HG02981 (cell line): ENCODE data around the gene IGDCC3.
A peak's percentile ranks its signal among the peaks of the same experiment; 100 is the strongest.

Experiments
- ATAC-seq: cut with Tn5 transposase; IDR thresholded peaks from one replicate; pipeline ENCODE4 v1.9.1; 2021; ENCODE audit warnings: mild to moderate bottlenecking, moderate library complexity; ENCODE audit not compliant: unreplicated experiment

Gene IGDCC3

DNA sequence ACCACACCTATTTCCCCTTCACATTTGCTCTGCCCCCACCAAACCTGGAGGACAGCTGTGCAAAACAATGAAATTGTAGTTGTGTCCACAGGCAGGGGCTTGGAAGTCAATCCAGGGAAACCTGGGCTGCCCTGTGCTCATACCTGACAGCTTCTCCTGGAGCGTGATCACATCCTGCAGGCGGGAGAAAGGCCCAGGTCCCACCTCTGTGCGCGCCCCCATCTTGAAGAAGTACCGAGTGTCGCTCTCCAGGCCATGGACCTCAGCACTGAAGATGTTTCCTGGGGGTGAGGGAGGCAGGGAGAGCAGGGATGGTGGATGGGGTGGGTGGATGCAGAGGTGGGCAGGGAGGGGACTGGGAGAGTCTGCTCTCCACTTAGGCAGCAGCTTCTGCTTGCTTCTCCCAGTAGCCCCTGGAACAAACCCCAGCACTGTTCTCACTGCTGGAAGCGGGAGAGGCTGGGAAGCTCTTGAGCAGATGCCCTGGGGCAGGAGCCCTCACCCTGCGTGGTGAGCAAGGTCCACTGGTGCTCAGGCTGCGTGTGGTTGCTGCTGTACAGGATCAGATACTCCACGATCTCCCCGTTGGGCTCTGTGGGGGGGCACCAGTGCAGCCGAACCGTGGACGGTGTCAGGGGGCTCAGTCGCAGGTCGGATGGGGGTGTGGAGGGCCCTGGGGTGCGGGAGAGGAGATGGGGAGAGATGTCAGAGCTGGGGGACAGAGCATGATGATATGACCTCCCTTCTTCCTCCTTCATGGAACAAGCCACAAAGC, 10.7 kb upstream of the IGDCC3 start:
- ATAC-seq = no peak

DNA sequence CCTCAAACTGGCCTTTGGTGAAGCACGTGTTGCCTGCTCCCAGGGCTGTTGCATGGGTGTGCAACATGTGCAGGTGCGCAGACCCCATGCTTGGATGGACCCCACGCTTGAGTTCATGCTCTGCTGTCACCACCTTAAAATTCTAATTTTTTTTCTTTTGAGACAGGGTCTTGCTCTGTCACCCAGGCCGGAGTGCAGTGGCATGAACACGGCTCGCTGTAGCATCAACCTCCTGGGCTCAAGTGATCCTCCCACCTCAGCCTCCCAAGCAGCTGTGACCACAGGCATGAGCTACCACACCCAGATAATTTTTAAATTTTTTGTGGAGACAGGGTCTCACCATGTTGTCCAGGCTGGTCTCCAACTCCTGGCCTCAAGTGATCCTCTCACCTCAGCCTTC, 9.1 kb upstream of the IGDCC3 start:
- no peak for ATAC-seq

DNA sequence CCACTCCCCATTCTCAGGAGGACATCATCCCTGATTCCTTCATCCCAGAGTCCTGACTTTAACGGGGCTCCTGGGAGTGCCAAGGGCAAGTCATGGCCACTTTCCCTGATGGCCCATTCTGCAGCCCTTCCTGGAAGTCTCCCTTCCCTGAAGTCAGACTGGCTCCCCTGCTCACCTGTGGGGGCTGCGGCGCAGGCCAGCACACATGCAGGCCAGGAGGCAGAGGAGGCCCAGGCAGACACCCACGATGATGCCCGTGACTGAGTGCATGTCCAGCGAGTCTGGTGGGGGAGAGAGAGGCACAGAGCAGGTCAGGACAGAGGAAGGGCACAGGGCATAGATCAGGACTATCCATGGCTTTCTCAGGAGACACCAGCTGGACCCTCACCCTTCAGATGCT, 8.6 kb upstream of the IGDCC3 start:
- no peak for ATAC-seq

DNA sequence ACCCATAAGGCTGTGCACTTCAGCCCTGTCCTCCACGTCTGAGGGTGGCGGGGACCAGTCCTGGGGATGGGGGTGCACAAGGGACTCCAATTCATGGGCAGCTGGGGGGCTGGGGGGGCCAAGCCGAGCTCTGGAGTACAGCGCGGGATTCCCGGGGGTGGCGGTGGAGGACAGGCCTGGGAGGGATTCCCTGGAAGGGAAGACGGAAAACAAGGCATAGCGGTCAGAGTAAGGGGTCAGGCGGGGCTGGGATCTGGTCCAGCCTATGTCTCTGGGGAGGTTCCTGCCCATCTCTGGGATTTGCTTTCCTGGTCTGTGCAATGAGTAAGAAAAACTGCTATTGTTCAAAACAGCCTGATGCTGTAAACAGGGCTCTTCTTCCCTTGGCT, 8.1 kb upstream of the IGDCC3 start:
- no peak for ATAC-seq

DNA sequence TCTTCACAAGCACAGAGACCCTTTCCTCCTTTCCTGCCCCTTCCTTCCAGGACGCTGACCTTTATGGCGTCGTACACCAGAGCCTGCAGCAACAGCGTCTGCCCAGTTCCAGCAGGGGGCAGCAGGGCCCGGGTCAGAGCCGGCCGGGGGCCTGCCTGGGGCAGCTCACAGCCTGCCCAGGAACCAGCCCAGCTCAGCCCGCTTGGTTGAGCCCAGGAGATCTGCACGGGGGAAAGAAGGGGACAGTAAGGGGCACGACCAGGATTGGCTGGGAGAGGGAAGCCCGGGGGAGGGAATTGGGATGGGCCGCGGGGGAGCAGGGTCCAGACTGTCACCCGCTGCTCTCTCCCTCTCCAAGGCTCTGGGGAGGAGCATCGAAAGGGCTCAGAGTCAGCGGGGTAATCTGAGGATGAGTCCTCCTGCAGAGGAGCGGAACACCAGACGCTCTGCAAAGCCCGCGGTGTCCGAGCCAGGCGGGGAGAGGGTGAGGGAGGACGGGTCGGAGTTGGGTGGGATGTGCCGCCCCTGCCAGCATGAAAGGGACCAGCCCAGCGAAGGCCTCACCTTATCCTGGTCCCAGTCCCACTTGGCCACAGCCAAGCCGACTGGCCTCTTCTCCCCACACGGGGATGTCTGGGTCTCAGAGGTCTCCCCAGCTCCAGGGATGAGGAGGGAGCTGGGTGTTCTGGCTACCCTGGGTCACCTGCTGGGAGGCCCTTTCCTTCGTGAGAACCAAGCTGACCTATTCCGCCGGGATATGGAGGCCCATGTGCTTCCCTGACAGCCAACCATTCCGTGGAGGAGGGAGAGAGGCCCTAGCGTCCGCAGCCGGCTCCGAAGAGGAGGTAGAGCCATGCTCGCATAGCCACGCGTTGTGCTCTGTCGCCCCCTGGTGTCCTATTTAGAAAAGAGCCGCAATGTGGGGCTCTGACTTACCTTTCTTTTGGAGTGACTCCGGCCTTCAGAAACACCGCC, 7.4 kb upstream of the IGDCC3 start:
- ATAC-seq = peak; percentile 63

DNA sequence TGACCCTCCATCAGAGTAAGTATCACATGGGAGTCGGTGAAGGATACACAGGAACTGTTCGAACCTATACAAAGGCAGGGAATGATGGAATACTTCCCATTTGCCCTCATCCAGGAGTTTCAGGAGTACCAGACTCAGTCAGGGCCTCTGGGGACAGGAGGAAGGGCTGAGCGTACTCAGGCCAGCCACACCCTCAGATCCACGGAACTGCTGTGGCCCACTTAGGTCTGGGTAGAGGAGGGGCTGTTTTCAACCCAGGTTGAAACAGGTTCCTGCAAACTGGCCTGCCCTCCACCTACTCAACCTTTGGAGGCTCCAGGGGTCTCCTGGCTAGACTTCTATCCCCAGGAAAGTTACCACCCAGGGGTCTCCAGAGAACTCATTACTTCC, 6.7 kb upstream of the IGDCC3 start:
- ATAC-seq = no peak

DNA sequence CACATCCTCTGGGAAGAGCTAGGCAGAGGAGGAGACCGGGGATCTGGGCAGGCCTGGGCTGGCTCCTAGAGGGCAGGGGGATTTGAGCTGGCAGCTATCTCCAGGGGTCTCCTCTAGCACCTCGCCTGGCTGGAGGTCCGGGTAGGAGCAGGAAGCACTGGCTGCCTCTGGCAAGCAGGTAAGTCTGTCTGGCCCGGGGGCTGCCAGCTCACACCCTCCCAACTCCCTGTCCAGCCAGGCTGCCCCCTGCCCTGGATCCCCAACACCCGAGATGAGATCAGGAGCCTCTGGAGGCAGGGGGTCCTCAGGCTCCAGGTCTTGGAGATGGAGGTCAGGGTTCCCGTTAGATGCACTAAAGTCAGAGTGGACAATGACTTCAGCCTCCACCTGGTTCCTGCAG, 6.2 kb upstream of the IGDCC3 start:
- no peak for ATAC-seq

DNA sequence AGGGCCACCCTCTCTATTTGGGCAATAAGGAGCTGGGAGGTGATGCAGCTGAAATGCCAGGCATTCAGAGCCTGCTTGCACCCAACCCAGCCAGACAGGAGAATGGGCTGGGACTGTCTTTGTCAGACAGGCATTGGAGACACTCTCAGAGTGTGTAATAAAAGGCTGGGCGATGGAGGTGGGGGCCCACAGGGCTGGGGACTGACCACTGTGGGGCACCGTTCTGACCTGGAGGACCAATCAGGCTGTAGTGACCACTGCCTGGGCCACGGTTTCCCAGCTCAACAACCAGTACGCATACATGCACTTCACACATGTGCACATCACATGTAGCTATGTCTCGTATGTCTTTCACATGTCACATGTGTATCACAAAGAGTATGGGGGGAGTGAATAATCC, 5.7 kb upstream of the IGDCC3 start:
- no peak for ATAC-seq

DNA sequence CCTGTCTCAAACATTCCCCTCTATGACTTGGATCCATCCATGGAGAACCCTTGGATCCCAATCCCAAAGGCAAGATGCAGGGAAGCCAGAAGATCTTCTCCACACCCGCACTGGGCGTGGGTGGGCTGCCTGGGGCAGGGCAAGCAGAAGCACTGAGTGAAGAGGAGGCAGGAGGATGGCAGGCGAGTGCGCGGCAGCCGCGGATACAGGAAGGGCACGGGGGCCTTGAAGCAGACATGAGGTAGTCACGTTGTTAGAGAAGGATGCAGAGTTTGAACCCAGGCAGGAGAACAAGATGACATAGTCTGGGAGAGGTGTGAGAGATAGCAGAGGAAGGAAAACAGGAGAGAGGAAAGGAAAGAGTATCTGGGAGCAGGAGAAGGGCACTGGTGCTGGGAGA, 5.1 kb upstream of the IGDCC3 start:
- no peak for ATAC-seq

DNA sequence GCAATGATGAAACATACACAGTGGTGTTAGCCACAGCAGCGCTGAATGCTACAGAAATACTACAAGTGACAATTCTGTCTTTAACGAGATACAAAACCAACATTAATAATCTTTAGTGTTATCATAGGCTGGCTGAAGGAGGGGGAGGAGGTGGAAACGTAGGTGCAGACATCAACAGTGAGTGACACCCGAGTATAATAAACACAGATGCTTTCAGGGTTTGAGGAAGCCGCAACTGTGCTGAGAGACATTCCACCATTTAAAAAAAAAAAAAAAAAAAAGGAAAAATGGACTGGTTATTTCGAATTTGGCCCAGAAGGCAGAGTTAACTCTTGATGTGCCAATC, 4.3 kb upstream of the IGDCC3 start:
- ATAC-seq = no peak

DNA sequence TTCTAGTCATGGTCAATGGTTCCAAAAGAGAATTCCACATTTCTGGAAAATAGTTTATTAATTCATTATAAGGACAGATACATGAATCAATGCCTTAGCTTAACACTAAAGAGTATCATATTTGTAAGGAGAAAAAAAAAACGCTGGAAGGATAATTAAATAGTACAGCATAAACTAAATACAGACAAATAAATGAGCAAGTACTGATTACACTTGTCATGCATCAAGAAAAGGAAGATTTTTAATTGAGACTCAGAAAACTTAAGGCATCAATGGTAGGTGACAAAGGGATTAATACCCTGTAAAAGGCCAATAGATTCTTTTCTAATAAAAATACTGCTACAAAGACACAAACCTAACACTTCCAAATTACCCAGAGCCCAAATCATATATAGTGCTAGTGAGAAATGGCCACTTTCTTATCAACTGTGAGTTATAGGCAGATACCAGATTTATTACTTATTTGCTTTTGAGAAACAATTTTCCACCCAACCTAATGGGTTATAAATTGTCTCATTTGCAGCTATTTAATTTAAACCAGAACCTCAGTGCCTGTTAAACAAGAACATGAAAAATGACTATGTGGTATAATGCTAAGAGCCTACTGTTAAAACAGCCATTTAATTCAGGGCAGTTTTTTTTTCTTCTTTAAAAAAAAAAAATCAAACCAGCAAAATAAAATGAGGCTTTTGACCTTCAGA, 3.8 kb upstream of the IGDCC3 start:
- no peak for ATAC-seq

DNA sequence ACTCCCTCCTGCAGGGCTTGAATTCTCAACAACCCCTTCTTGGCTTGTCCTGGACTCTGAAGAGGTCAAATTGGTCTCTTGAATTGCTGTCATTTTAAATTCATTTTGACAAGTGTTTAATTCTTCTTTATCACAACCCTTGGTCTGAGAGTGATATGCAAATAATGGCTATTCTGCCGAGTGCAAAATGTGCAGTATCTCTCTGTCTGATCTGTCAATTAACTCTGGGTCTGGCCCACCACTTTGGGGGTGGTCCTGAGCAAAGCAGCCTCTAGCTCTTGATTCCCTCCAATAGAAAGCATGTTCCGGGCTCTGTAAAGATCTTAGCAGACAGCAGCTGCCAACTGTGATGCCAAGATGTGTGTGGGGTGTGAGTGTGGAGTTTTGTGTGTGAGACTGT, 2.2 kb upstream of the IGDCC3 start:
- ATAC-seq = no peak

DNA sequence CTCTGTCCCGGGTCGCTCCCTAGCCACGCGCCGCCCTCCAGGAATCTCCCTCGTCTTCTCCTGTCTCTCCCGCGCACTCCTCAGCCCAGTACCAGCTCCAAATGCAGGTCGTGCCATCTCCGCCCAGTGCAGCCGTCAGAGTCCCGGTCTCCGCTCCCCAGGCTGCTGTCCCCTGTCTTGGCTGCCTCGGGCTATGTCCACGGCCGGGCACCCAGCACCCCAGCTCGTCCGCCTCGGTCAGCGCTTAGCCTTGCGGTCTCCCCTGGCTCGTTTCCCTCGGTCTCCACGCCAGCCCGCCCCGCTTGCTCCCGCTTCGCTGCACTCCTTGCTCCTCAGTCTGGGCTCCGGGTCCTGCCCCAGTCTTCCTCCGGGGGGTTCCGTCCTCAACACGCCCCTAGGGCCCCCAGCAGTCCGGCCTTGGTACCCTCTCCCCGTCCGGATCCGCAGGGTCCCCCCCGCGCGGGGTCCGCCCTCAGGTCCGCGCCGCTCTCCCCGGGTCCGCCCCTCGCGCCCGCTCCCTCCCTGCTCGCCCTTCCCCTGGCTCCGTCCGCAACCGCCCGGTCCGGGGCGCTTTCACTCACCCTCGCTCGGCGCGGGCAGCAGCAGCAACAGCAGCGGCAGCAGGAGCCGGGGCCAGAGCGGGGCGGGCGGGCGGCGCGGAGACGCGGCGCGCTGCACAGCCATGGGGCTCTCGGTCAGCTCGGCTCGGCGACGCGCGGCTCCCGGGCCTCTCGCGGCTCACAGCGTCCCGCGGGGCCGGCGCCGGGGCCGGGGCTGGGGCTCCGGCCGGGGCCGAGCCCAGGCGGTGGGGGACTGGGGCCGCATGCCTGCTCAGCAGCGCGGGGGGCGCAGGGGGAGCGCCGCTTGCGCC, 462 bp downstream of the IGDCC3 start:
- no peak for ATAC-seq

DNA sequence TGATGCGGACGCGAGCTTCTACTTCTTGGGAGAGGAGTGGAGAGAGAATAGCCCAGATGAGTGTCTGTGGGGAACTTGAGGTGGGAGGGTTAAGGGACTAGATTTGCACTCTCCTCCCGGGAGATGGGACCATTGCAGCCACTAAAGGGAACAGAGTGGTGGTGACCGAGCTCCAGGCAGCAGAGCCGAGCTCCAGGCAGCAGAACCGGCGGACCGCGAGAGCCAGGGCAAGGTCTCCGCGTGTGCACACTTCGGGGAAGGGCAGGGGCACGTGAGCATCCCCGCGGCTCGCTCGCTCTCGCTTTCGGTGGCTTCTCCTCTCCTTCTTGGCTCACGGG, 1.1 kb downstream of the IGDCC3 start:
- ATAC-seq = no peak

DNA sequence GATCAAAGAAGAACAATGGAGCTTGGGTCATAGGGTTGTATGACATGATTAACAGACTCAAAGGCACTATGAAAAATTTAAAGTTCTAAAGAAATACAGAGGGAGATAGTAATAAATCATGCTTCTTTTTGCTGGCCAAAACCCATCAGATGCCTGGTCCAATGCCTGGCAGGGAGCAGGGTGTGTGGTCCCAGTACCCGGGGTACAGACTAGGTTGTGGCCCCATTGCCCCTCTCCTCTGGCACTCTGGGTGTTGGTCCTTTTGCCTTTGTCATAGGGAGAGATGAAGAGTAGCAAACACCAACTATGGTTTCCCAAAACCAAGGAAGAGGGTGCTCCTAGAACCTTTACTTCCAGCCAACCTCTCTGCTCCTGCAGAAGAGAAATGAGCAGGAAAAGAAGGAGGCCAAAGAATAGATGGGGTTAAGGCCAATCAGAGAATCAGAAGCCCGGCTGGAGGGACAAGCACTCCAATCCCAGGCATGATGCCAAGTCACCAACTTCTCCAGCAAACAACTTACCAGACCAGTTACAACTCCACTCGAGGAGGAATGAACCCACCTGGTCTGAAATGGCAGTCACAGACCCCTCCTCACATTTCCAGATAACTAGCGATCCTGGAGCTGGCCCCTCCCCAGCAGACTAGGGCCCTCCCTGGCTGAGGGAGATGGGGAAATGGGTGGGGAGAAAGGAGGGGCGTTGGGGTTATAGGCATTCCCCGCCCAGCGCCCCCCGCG, 1.8 kb downstream of the IGDCC3 start:
- ATAC-seq = no peak

DNA sequence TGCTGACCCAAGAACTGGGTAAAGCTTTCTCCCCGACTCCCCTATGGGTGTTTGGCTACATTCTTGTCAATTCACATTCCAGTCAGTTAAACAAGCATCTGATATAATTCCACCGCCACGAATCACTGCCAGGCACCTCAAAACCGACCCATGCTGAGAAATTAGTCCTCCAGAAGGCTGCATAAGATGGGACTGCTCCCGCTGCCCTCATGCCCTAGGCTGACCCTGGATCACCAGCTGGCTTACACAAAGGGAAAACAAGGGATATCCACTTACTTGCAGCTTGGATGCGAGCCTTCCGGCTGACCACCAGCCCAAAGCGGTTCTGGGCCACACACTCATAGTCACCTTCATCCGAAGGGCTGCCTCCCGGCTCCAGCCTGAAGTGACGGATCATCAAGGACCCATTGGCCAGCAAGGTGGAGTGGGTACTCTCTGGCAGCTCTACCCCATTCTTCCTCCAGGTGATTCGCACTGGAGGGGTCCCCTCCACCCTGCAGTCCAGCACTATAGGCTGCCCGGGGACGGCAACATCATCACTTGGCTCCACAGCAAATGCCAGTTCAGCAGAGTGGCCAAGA, 2.9 kb downstream of the IGDCC3 start:
- ATAC-seq = no peak

DNA sequence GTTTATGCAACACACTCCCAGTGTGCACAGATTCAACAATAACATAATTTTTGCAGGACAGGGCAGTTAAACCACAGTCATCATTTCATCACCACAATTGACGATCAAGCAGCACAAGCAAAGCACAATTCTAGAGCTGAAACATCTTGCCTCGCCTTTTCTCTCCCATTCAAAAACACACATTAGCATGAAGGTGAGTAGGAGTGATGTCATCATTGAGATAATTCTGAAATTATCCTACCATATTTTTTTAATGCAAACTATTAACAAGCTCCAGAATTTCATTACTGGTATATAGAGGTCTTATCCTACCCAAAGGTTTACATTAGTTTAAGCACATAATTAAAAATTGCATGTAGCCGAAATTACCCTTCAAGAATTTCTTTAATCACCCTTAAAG, 3.5 kb downstream of the IGDCC3 start:
- ATAC-seq = no peak

DNA sequence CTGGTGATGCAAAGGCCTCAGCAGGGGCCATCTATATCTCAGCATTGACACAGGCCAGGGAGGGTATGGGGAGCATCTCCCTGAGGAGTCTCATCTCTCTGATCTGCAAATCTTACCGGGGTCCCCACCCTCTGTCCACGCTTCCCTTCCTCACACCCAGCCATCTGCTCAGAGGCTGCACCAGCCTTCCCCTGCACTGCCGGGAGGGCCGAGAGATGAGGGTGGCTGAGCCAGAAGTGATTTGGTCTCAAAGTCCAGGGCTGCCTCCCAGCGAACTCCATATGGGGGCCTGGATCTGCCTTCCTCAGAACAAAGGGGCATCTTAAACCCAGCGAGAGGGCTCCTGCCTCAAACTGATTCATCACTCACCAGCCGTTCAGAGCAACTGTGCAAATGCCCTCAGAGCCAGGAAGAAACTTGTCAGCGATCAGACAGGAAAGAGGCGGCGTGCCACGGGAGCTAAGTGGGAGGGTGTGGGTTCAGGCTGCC, 4.6 kb downstream of the IGDCC3 start:
- ATAC-seq = no peak

DNA sequence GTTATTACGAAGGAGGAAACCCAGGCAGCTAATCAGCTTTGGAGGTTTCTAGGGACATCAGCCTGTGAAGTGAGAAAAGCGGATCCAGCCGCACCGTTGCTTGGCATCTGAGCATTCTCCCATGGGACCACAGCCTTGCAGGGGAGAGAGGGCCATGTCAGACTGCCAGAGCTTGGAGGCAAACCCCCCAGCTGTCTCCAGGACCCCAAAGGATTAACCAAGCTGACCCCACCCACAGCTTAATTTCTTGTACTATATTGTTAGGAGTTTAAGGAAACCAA, 5.1 kb downstream of the IGDCC3 start:
- no peak for ATAC-seq
